Prostate gland (tissue), 2 donors: ENCODE results near the gene DAP. TPM values are rescaled to one million over a fixed set of nuclear protein-coding genes. Genes with fewer than 3 reads are reported as not detected.

Experiments
- DNase-seq: peaks from one replicate; pipeline ENCODE4 v3.0.0-alpha.2; 2019; ENCODE audit warnings: low spot score
- H3K27ac ChIP-seq, 2 donors: fragments of 200-600 bp; sonication (generic); 2 replicates each; pipeline ENCODE4 v1.5.1; 2017 to 2019
- H3K27me3 ChIP-seq: fragments of 200-600 bp; sonication (generic); replicated peaks from 2 replicates; pipeline ENCODE4 v1.5.1; 2019; ENCODE audit not compliant: insufficient read depth
- H3K36me3 ChIP-seq, 2 donors: fragments of 200-600 bp; sonication (generic); 1 replicate in 1 of 2; 2 replicates in 1 of 2; pipeline versions ENCODE4 v1.5.1 to v1.8.1; 2017 to 2019
- H3K4me1 ChIP-seq: fragments of 200-600 bp; sonication (generic); replicated peaks from 2 replicates; pipeline ENCODE4 v1.5.1; 2019
- H3K4me3 ChIP-seq, 2 donors: fragments of 200-600 bp; sonication (generic); 2 replicates each; pipeline ENCODE4 v1.5.1; 2017 to 2019
- H3K9me3 ChIP-seq: fragments of 200-600 bp; sonication (generic); 2 replicates; pipeline ENCODE4 v1.5.1; 2017
- CTCF ChIP-seq, 4 experiments: fragments of 200-600 bp in 2 of 4; fragments of 450-650 bp in 2 of 4; sonication (generic) in 2 of 4; IDR thresholded peaks; 1 replicate in 3 of 4; 2 replicates in 1 of 4; pipeline ENCODE4 v1.5.1; 2016 to 2019; ENCODE audit warnings: antibody characterized with exemption in 4 of 4, mild to moderate bottlenecking in 2 of 4, moderate library complexity in 2 of 4
- POLR2A ChIP-seq: fragments of 450-650 bp; IDR thresholded peaks from one replicate; pipeline ENCODE4 v1.6.1; 2016; ENCODE audit warnings: antibody characterized with exemption, mild to moderate bottlenecking
- POLR2AphosphoS5 ChIP-seq: sonication (generic); formaldehyde crosslinking; IDR thresholded peaks from one replicate; pipeline ENCODE4 v1.6.1; 2017; ENCODE audit warnings: antibody characterized with exemption
- WGBS: methylation state at CpG from one replicate; pipeline ENCODE4 v1.1.5; 2018; 5-methylcytosine and 5-hydroxymethylcytosine counted together
- intact Hi-C: fragments of 100-400 bp; cut with DNase I; formaldehyde crosslinking; loops from one replicate; pipeline ENCODE4 v1.14.2; 2022
- total RNA-seq, 2 donors: library from RNA; depleted of rRNA; stranded (reverse); fragments of >200 nt; gene quantifications; one replicate each; pipeline ENCODE4 v1.1.0, GENCODE V29; 2016

Gene DAP
- total RNA-seq, 2 donors from 2014 or later: 86.2 to 111 TPM

- 8% methylated on average over 14 of the region's 14 CpGs for WGBS
Observed at GRCh38 chr5:10695055-10695649, 65.9 kb downstream of the DAP start.

GRCh38 chr5:10691826-10692785 lies 68.9 kb downstream of the DAP start:
- H3K9me3 ChIP-seq: no peaks in the 10 kb centered on the region
- no peak overlapping the region for H3K27ac ChIP-seq
- intact Hi-C loops: no loop called here
- TF ChIP-seq POLR2A: no peak
- TF ChIP-seq CTCF (IDR thresholded peaks at IDR 0.05): no peak
- TF ChIP-seq POLR2AphosphoS5: no peak
- H3K4me3 ChIP-seq: no peak overlapping the region
- WGBS: 83% methylated on average over 16 of the region's 16 CpGs
- H3K27me3 ChIP-seq: no peaks in the 10 kb centered on the region
- H3K4me1 ChIP-seq: no peaks in the 10 kb centered on the region
- no peak for DNase-seq
- H3K36me3 ChIP-seq: no peaks in the 10 kb centered on the region

More at GRCh38 chr5:10695055-10695649, 65.9 kb downstream of the DAP start:
- Histone ChIP-seq H3K9me3 (no peaks in the 10 kb centered on the region), H3K4me1 (no peaks in the 10 kb centered on the region), H3K27me3 (no peaks in the 10 kb centered on the region), H3K27ac (no peak overlapping the region), H3K36me3 (no peaks in the 10 kb centered on the region), H3K4me3 (no peak overlapping the region)
- TF ChIP-seq CTCF (IDR thresholded peaks at IDR 0.05): peak in 3 of 4 experiments; percentile 78 to 85 (median 85)
- TF ChIP-seq POLR2A: no peak
- peak; percentile 52 for TF ChIP-seq POLR2AphosphoS5
- intact Hi-C loops: loop anchor here (5.0 kb wide), 2 partner anchors 67 to 492 kb away; partner anchors contain the start of gene DAP
- DNase-seq: peak; percentile 75

- 93% methylated on average over 14 of the region's 14 CpGs for WGBS
- TF ChIP-seq POLR2AphosphoS5 (no peak), CTCF (IDR thresholded peaks at IDR 0.05) (no peak), POLR2A (no peak)
- Histone ChIP-seq H3K9me3 (no peaks in the 10 kb centered on the region), H3K4me3 (no peak overlapping the region), H3K27me3 (no peaks in the 10 kb centered on the region), H3K4me1 (no peaks in the 10 kb centered on the region), H3K36me3 (no peaks in the 10 kb centered on the region), H3K27ac (no peak overlapping the region)
- DNase-seq: no peak
- intact Hi-C loops: no loop called here
Observed at GRCh38 chr5:10690460-10691440, 70.3 kb downstream of the DAP start.

GRCh38 chr5:10689391-10690081 lies 71.5 kb downstream of the DAP start:
- H3K4me1 ChIP-seq: no peaks in the 10 kb centered on the region
- H3K27me3 ChIP-seq: no peaks in the 10 kb centered on the region
- TF ChIP-seq POLR2A (no peak), CTCF (IDR thresholded peaks at IDR 0.05) (no peak), POLR2AphosphoS5 (no peak)
- WGBS: 91% methylated on average over 11 of the region's 11 CpGs
- no peak for DNase-seq
- H3K9me3 ChIP-seq: no peaks in the 10 kb centered on the region
- no peaks in the 10 kb centered on the region for H3K36me3 ChIP-seq
- intact Hi-C loops: no loop called here
- no peak overlapping the region for H3K27ac ChIP-seq
- no peak overlapping the region for H3K4me3 ChIP-seq
